ENCODE measurements around the gene VGLL4.

DNA sequence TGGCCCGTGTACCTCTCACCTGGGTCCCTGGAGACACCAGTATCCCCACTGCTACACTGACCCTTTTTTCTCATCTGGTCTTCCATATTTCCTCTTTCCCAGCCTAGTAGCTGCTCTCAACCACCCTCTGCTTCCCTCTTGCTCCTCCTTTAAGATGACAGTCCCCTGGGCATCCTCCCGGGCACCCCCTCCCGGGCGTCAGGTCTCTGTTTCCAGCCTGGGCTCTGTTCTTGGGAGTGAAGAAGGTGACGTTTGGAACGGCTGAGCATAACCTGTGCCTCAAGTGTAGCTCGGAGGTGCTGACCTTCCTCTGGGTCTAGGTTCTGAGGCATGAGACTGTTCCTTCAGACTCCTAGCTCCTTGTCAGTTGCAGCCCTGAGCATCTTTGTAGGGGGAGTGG, 101.2 kb downstream of the VGLL4 start:
- TF ChIP-seq, protein P1, sequence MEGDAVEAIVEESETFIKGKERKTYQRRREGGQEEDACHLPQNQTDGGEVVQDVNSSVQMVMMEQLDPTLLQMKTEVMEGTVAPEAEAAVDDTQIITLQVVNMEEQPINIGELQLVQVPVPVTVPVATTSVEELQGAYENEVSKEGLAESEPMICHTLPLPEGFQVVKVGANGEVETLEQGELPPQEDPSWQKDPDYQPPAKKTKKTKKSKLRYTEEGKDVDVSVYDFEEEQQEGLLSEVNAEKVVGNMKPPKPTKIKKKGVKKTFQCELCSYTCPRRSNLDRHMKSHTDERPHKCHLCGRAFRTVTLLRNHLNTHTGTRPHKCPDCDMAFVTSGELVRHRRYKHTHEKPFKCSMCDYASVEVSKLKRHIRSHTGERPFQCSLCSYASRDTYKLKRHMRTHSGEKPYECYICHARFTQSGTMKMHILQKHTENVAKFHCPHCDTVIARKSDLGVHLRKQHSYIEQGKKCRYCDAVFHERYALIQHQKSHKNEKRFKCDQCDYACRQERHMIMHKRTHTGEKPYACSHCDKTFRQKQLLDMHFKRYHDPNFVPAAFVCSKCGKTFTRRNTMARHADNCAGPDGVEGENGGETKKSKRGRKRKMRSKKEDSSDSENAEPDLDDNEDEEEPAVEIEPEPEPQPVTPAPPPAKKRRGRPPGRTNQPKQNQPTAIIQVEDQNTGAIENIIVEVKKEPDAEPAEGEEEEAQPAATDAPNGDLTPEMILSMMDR (IDR thresholded peaks at IDR 0.05 in 2 of 3, conservative IDR thresholded peaks at IDR 0.05 in 1 of 3; ENCODE audit: borderline replicate concordance in 1 of 3, insufficient read depth in 1 of 3, low read depth in 2 of 3, low read length in 2 of 3): no peak
- no peak for TF ChIP-seq RAD21 (IDR thresholded peaks at IDR 0.05; ENCODE audit: low read depth)
- TF ChIP-seq YY1 (IDR thresholded peaks at IDR 0.05; ENCODE audit: extremely low read depth, insufficient replicate concordance, low read depth, low read length): no peak
- no peak for TF ChIP-seq POLR2AphosphoS5 (IDR thresholded peaks at IDR 0.05; ENCODE audit: low read depth, low read length)
- no peak for TF ChIP-seq POLR2A (IDR thresholded peaks at IDR 0.05; ENCODE audit: borderline replicate concordance, extremely low read depth, insufficient read depth, insufficient read length)
- no peak for TF ChIP-seq EZH2phosphoT487 (IDR thresholded peaks at IDR 0.05; ENCODE audit: borderline replicate concordance)
- TF ChIP-seq, protein P2, sequence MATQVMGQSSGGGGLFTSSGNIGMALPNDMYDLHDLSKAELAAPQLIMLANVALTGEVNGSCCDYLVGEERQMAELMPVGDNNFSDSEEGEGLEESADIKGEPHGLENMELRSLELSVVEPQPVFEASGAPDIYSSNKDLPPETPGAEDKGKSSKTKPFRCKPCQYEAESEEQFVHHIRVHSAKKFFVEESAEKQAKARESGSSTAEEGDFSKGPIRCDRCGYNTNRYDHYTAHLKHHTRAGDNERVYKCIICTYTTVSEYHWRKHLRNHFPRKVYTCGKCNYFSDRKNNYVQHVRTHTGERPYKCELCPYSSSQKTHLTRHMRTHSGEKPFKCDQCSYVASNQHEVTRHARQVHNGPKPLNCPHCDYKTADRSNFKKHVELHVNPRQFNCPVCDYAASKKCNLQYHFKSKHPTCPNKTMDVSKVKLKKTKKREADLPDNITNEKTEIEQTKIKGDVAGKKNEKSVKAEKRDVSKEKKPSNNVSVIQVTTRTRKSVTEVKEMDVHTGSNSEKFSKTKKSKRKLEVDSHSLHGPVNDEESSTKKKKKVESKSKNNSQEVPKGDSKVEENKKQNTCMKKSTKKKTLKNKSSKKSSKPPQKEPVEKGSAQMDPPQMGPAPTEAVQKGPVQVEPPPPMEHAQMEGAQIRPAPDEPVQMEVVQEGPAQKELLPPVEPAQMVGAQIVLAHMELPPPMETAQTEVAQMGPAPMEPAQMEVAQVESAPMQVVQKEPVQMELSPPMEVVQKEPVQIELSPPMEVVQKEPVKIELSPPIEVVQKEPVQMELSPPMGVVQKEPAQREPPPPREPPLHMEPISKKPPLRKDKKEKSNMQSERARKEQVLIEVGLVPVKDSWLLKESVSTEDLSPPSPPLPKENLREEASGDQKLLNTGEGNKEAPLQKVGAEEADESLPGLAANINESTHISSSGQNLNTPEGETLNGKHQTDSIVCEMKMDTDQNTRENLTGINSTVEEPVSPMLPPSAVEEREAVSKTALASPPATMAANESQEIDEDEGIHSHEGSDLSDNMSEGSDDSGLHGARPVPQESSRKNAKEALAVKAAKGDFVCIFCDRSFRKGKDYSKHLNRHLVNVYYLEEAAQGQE (IDR thresholded peaks at IDR 0.05; ENCODE audit: low read depth): no peak
- no peak for TF ChIP-seq EZH2 (IDR thresholded peaks at IDR 0.05)
- no peak for TF ChIP-seq SP1 (IDR thresholded peaks at IDR 0.05; ENCODE audit: low read depth)
- TF ChIP-seq CEBPB (IDR thresholded peaks at IDR 0.05; ENCODE audit: low read depth): no peak
- TF ChIP-seq SIN3A (IDR thresholded peaks at IDR 0.05; ENCODE audit: low read depth): no peak
- no peak for TF ChIP-seq CBX3 (IDR thresholded peaks at IDR 0.05; ENCODE audit: low read depth)
- no peak for TF ChIP-seq SRF (IDR thresholded peaks at IDR 0.05; ENCODE audit: low read depth)
